ENCODE data around the gene GLT6D1.

The GLT6D1 gene

GRCh38 chr9:135582966-135583687, 56.2 kb downstream of the GLT6D1 start:
- peak; percentile 26 for DNase-seq

DNA sequence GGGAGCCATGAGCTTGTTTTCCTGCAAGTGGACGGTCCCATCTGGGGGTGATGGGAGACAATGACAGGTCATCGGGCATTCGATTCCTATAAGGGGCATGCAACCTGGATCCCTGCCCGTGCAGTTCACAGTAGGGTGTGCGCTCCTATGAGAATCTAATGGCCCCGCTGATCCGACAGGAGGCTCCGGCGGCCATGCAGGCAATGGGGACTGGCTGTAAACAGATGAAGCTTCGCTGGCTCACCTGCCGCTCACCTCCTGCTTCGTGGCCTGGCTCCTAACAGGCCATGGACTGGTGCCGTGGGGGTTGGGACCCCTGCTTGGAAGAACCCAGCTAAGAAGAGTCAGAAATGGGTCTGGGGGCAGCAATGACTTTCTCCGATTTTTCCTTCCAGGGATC, 56.8 kb downstream of the GLT6D1 start:
- no peak for DNase-seq

DNA sequence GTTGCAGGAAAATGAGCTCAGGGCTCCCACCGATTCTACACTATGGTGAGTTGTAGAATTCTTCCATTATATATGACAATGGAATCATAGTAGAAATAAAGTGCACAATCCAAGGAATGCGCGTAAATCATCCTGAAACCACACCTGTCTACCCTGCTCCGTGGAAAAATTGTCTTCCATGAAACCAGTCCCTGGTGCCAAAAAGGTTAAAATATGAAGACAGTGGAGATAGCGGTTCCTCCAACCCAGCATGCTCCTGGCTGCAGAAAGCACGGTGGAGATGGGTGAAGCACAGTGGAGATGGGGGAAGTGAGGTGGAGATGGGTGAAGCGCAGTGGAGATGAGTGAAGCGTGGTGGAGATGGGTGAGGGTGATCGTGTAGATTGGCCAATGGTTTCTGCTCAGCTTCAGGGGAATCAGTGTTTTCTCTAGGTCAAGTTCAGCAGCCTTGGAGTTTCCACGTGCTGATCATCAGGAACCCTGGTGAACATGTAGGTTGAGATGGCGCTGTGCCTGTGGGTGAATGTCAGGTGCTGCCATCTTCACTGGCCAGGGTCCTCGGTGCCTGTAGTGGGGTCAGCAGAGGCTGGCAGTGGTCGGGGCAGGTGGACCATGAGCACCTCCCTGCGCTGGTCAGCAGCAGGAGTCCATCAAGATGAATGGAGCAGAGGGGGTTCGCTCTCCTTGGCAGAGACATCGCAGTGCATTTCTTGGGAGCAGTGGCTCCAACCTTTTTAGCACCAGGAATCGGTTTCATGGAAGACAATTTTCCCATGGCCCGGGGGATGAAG, 57.5 kb downstream of the GLT6D1 start:
- no peak for DNase-seq

DNA sequence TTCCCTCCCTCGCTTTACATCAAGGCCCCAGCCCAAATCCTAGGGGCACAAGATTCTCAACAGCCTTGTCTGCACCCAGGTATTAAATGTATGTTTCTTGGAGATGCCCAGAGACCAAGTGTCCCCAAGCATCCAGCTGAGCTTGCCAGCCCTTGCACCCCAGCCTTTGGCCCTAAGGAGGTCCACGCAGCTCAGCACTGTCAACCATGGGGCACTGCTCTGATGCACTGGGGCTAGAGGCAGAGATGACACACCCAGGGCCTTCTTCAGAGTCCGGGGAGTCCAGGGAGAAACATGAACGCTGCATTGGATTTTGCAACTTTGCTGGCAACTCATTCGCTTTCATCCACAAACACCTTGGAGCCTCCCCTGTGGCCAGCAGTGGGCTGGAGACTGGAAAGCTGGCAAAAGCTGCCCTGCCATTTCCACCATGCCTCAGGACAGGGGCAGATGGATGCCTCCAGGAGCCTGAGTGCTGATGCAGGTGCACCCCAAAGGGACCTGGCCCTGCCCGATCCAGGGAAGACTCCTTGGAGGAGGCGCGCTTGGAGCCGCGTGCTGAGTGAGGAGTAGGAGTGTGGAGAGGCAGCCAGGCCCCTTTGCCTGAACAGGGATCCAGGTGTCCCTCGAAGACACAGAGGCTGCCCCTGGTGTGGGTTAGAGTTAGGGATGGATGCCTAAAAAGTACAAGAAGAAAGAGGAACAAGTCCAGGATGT, 58.5 kb downstream of the GLT6D1 start:
- DNase-seq: no peak

- DNase-seq: no peak
Measured at GRCh38 chr9:135579889-135580660, 59.3 kb downstream of the GLT6D1 start.

DNA sequence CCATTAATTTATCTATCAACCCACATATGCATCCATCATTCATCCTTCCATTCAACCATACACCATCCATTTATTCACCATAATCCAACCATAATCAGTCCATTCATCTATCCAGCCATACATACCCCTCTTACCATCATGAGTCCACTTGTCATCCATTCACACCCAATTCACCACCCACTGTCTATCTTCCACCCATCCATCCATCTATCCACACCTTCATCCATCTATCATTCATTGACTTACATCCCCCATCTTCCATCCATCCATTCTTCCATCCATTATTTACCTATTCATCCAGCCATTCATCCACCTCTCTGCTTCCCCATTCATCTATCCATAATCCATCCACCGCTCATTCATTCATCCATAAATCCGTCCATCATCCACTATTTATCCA, 60.0 kb downstream of the GLT6D1 start:
- no peak for DNase-seq

DNA sequence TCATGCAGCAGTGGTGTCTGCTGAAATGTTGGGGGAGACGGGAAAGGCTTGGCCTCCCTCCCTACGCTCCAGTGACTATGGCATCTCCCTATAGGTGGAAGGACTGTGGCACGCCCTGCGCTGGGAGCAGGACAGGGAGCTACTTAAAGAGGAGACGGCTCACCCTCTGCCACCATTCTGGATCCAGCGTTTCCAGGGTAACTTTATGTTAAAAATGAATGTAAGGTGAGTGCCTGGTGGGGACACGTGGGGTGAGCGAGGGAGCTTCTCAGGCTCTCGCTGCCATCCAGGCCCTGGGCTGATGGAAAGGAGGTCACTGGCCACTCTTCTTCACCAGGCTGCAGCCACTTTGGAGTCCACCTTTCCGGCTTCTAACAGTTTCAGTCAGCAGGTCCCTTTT, 62.1 kb downstream of the GLT6D1 start:
- no peak for DNase-seq

- DNase-seq: no peak
Measured at GRCh38 chr9:135575995-135576631, 63.2 kb downstream of the GLT6D1 start.

- DNase-seq: no peak
Measured at GRCh38 chr9:135574943-135575342, 64.4 kb downstream of the GLT6D1 start.

GRCh38 chr9:135574331-135574730, 65.0 kb downstream of the GLT6D1 start:
- no peak for DNase-seq

All from EL (cell line).